ENCODE data around the gene GGCT. TPM values are rescaled to one million over a fixed set of nuclear protein-coding genes. Genes with fewer than 3 reads are reported as not detected.

Gene GGCT
- total and polyA plus RNA-seq, 2 of the 8 experiments (the other 6 are each of a cell fraction or from before 2014, with no cell fraction given), result 50.0 to 129 TPM

DNA sequence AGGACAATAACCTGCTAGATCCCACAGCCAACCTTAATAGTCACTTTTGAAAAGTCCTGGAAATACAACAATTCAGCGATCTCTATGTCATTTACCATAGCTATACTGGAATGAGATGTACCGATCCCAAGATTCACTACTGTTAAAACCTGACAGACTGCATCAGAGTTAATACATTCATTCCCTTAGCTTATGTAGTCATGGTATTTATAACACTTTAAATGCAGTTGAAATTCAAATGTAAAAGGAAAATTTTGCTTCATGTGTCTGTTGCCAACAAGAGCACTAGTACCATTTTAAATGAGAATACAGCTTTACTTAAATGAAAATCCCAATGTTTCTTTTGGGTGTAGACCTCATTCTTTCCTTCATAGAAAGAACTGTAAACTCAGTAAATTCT, 11.1 kb upstream of the GGCT start:
- H3K27ac ChIP-seq (ENCODE audit: low read depth, low read length), result no peak overlapping the region
- H3K23me2 ChIP-seq (ENCODE audit: low read depth, low read length), result no peaks in the 10 kb centered on the region
- no peak overlapping the region for H2AK5ac ChIP-seq (ENCODE audit: low read depth, low read length)
- H3K14ac ChIP-seq (ENCODE audit: insufficient read length), result no peak overlapping the region
- no peak overlapping the region for H4K91ac ChIP-seq (replicated peaks; ENCODE audit: insufficient read length, low read length)
- FAIRE-seq (no peak), DNase-seq (ENCODE audit: low read depth in 1 of 2, low spot score in 2 of 2) (no peak)
- H3K79me2 ChIP-seq (ENCODE audit: control insufficient read depth in 1 of 2, insufficient read depth in 2 of 2, low read length in 2 of 2), result no peaks in the 10 kb centered on the region
- no peaks in the 10 kb centered on the region for H3K27me3 ChIP-seq (replicated peaks in 1 of 4; ENCODE audit: control insufficient read depth in 3 of 4, extremely low read depth in 1 of 4, insufficient read depth in 3 of 4, low read length in 3 of 4)
- H4K20me1 ChIP-seq (replicated peaks in 1 of 2; ENCODE audit: control insufficient read depth in 1 of 2, insufficient read depth in 2 of 2, low read length in 2 of 2), result no peaks in the 10 kb centered on the region
- H3K18ac ChIP-seq (ENCODE audit: extremely low read depth, low read length), result no peak overlapping the region
- H2BK12ac ChIP-seq (ENCODE audit: low read depth, low read length), result no peak overlapping the region
- no peak overlapping the region for H2BK5ac ChIP-seq (ENCODE audit: low read depth, low read length)
- WGBS, 2 experiments (ENCODE audit: extremely low coverage in 1 of 2, insufficient coverage in 1 of 2, insufficient read length in 1 of 2, insufficient replicate concordance in 2 of 2, low coverage in 1 of 2, low lambda C conversion rate in 2 of 2, missing lambda C conversion rate in 1 of 2), result 100% methylated on average over 2 of the region's 2 CpGs; no CpG with 5 or more reads in 1 of the 2 experiments
- H3K56ac ChIP-seq (replicated peaks; ENCODE audit: insufficient read length, low read depth, low read length), result no peak overlapping the region
- ChIA-PET POLR2A (ENCODE audit: partially characterized antibody) (no interaction called here), CTCF (ENCODE audit: partially characterized antibody) (interaction anchor here (0.8 to 3.5 kb wide), 2 partner anchors 30 to 48 kb away, joined by 3 to 11 read pairs; no protein-coding TSS in a partner anchor)
- no peak overlapping the region for H3K23ac ChIP-seq (ENCODE audit: insufficient read length)
- no peaks in the 10 kb centered on the region for H3K36me3 ChIP-seq (ENCODE audit: control insufficient read depth in 2 of 4, insufficient read depth in 4 of 4, low read length in 3 of 4)
- H3K4me3 ChIP-seq (ENCODE audit: extremely low read depth in 1 of 4, insufficient read depth in 2 of 4, low read depth in 3 of 4, low read length in 4 of 4), result no peak overlapping the region
- H2AFZ ChIP-seq (ENCODE audit: low read length), result no peak overlapping the region
- H4K5ac ChIP-seq (ENCODE audit: insufficient read length, low read depth, low read length), result no peak overlapping the region
- no peaks in the 10 kb centered on the region for H3K4me1 ChIP-seq (replicated peaks in 1 of 4; ENCODE audit: control insufficient read depth in 3 of 4, insufficient read depth in 4 of 4, low read length in 3 of 4)
- H3K9me3 ChIP-seq (ENCODE audit: insufficient read depth in 2 of 2, low read depth in 1 of 2, low read length in 1 of 2), result no peaks in the 10 kb centered on the region
- H2BK20ac ChIP-seq (ENCODE audit: low read length), result no peak overlapping the region
- no peak overlapping the region for H3K4me2 ChIP-seq (ENCODE audit: insufficient read depth in 1 of 2, low read depth in 2 of 2, low read length in 2 of 2)
- H2BK15ac ChIP-seq (ENCODE audit: low read length), result no peak overlapping the region
- H3K9ac ChIP-seq (replicated peaks in 1 of 4; ENCODE audit: extremely low read depth in 1 of 4, low read depth in 3 of 4, low read length in 3 of 4), result no peak overlapping the region
- no peak overlapping the region for H3K4ac ChIP-seq (replicated peaks; ENCODE audit: insufficient read length, low read depth, low read length)
- no peak overlapping the region for H2BK120ac ChIP-seq (replicated peaks; ENCODE audit: low read depth, low read length)
- no peak overlapping the region for H4K8ac ChIP-seq (ENCODE audit: extremely low read depth, insufficient read depth, low read length)
- no peaks in the 10 kb centered on the region for H3K79me1 ChIP-seq (ENCODE audit: low read depth, low read length)
- TF ChIP-seq TBP (IDR thresholded peaks at IDR 0.05; ENCODE audit: low read depth, low read length) (no peak), BRCA1 (IDR thresholded peaks at IDR 0.05; ENCODE audit: low read depth, low read length) (no peak), HDAC2 (IDR thresholded peaks at IDR 0.05; ENCODE audit: borderline replicate concordance in 1 of 2, low read depth in 2 of 2, low read length in 2 of 2) (no peak), SUZ12 (IDR thresholded peaks at IDR 0.05; ENCODE audit: low read length) (no peak), RBBP5 (IDR thresholded peaks at IDR 0.05; ENCODE audit: borderline replicate concordance, low read depth, low read length) (no peak), CTBP2 (IDR thresholded peaks at IDR 0.05; ENCODE audit: borderline replicate concordance, insufficient read depth, insufficient read length, low read length) (no peak), ASH2L (IDR thresholded peaks at IDR 0.05; ENCODE audit: low read length) (no peak), PHF8 (conservative IDR thresholded peaks at IDR 0.05; ENCODE audit: low read depth, low read length) (no peak), JUN (IDR thresholded peaks at IDR 0.05; ENCODE audit: low read depth, low read length) (no peak), SIN3A (conservative IDR thresholded peaks at IDR 0.05 in 1 of 2, IDR thresholded peaks at IDR 0.05 in 1 of 2; ENCODE audit: low read depth in 1 of 2, low read length in 2 of 2) (no peak), POLR2AphosphoS5 (IDR thresholded peaks at IDR 0.05; ENCODE audit: low read depth, low read length) (no peak), SP2 (IDR thresholded peaks at IDR 0.05; ENCODE audit: low read length) (no peak), RFX5 (IDR thresholded peaks at IDR 0.05; ENCODE audit: borderline replicate concordance, low read depth, low read length) (no peak), JUND (IDR thresholded peaks at IDR 0.05; ENCODE audit: low read length) (no peak)
- TF ChIP-seq, protein P1, sequence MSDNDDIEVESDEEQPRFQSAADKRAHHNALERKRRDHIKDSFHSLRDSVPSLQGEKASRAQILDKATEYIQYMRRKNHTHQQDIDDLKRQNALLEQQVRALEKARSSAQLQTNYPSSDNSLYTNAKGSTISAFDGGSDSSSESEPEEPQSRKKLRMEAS (IDR thresholded peaks at IDR 0.05), result no peak

All from H1 (cell line).